Stimulated activated CD8-positive, alpha-beta memory T cell treated with anti-CD3 and anti-CD28 coated beads, Interleukin-4, amount 100 ng/mL, for 4 hours (primary cell): ENCODE results near the gene TRA2B.

Source experiments
- DNase-seq, 2 donors: peaks; one replicate each; pipeline ENCODE4 v3.0.0-alpha.2; 2020; ENCODE audit warnings: low read depth in 2 of 2, low spot score in 1 of 2

The TRA2B gene

GRCh38 chr3:185878920-185879319, 58.9 kb downstream of the TRA2B start:
- no peak for DNase-seq

DNA sequence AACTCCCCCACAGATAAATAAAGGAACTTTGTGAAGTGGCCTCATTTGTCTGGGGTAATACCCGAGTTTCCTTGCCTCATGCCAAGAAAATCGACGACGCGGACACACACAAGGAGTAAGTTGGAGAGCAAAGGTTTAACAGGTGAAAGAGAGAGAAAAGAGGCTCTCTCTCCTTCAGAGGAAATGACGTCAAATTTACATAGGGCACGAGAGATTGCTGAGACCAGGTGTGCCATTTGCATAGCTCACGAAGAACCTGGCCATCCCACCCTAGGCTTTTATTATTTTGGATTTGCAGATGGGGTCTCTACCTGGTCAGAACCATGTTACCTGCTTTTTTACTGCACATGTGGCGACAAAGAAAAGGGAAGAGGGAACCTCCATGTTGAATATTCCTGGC, 63.7 kb downstream of the TRA2B start:
- DNase-seq = no peak

DNA sequence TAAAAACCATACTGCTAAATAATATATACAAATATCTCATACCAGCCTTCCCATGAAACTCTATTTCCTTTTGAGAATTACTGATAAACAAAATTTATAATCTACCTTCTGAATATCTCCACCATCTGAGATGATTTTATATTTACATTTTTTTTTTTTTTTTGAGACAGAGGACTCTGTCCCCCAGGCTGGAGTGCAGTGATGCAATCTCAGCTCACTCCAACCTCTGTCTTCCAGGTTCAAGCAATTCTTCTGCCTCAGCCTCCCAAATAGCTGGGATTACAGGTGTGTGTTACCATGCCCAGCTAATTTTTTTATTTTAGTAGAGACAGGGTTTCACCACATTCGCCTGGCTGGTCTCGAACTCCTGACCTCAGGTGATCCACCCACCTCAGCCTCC, 70.2 kb downstream of the TRA2B start:
- DNase-seq = no peak

DNA sequence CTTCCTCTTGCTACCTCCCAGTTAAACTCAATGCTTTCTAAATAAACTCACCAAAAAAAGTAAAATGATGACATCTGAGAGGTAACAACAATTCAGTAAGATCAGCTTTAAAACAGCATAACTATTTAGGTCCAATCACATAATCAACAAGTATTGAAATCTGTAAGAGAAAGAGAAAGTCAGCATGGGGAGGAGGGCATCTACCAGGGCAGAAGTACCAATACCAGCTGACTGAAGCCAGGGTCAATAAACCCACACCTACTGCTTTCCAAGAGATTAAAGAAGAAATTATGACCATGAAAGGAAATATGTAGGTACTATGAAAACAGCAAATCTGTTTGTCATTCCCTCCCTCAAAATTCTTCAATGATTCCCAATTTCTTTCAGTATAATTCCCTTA, 70.8 kb downstream of the TRA2B start:
- DNase-seq = no peak

DNA sequence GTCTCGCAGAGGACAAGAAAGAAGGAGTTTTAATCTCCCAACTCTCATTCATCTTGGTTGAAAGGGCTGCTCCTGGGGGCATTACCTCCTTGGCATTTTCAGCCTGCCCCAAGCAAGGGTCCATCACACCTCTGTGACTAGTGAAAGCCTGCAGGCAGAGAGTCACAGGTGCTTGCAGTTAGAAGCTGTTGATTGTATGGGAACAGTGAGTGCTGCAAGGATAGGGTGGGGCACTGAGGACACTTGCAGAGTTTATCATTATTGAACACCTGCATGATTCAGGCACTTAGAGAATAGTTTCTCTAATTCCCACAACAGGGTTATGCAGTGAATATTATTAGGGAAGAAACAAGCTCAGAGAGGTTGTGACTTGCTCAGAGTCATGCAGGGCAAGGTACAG, 71.3 kb downstream of the TRA2B start:
- DNase-seq = no peak
